HepG2 (cell line): Measurements from ENCODE around the gene FSIP1. TPM values are rescaled to one million over a fixed set of nuclear protein-coding genes. Genes with fewer than 3 reads are reported as not detected.

Source experiments
- CBX1 ChIP-seq: IDR thresholded peaks from one replicate; pipeline ENCODE4 v1.6.1; 2016; ENCODE audit warnings: antibody characterized with exemption, low read depth
- DRAP1 ChIP-seq: IDR thresholded peaks from 2 replicates; pipeline ENCODE4 v1.6.1; 2016; ENCODE audit warnings: missing genetic modification reagents, missing compliant biosample characterization
- GRHL1 ChIP-seq: sonication (generic); formaldehyde crosslinking; conservative IDR thresholded peaks from 2 replicates; pipeline ENCODE4 v1.8.0; 2022; ENCODE audit warnings: missing genetic modification reagents
- ISL2 ChIP-seq: sonication (generic); formaldehyde crosslinking; IDR thresholded peaks from 2 replicates; pipeline ENCODE4 v1.5.0; 2020; ENCODE audit warnings: missing genetic modification reagents
- KDM1A ChIP-seq: IDR thresholded peaks from 2 replicates; pipeline ENCODE4 v1.6.1; 2016; ENCODE audit warnings: missing compliant biosample characterization
- KDM5B ChIP-seq: sonication (generic); formaldehyde crosslinking; IDR thresholded peaks from 2 replicates; pipeline ENCODE4 v1.4.0; 2020; ENCODE audit warnings: missing genetic modification reagents, mild to moderate bottlenecking, borderline replicate concordance
- NFKB2 ChIP-seq: sonication (generic); formaldehyde crosslinking; IDR thresholded peaks from 2 replicates; pipeline ENCODE4 v1.4.0; 2020; ENCODE audit warnings: missing genetic modification reagents, borderline replicate concordance
- POLR2G ChIP-seq: fragments of 200-400 bp; formaldehyde crosslinking; IDR thresholded peaks from 2 replicates; pipeline ENCODE4 v1.6.1; 2018; ENCODE audit warnings: mild to moderate bottlenecking, low read depth, low read length, moderate library complexity
- PRPF4 ChIP-seq: fragments of 200-400 bp; formaldehyde crosslinking; IDR thresholded peaks from 2 replicates; pipeline ENCODE4 v1.6.1; 2016; ENCODE audit warnings: low read length, low read depth; ENCODE audit not compliant: poor library complexity, severe bottlenecking
- SALL1 ChIP-seq: sonication (generic); formaldehyde crosslinking; IDR thresholded peaks from 2 replicates; pipeline ENCODE4 v1.8.0; 2022; ENCODE audit warnings: mild to moderate bottlenecking, missing genetic modification reagents
- SAP130 ChIP-seq: IDR thresholded peaks from 2 replicates; pipeline ENCODE4 v1.6.1; 2016; ENCODE audit warnings: low read depth
- SP1 ChIP-seq, 2 experiments: fragments of 450-650 bp in 1 of 2; sonication (generic) in 1 of 2; formaldehyde crosslinking in 1 of 2; IDR thresholded peaks; 2 replicates each; pipeline versions ENCODE4 v1.4.0 to v1.6.1; 2016 to 2020; ENCODE audit warnings: missing genetic modification reagents in 1 of 2
- SP140L ChIP-seq: sonication (generic); formaldehyde crosslinking; IDR thresholded peaks from 2 replicates; pipeline ENCODE4 v1.4.0; 2020; ENCODE audit warnings: missing genetic modification reagents, borderline replicate concordance
- SUZ12 ChIP-seq: fragments of 150-350 bp; IDR thresholded peaks from 2 replicates; pipeline ENCODE4 v1.6.1; 2014; ENCODE audit warnings: low read depth, low read length
- TMF1 ChIP-seq: sonication (generic); formaldehyde crosslinking; IDR thresholded peaks from 2 replicates; pipeline ENCODE4 v1.8.1; 2022; ENCODE audit warnings: low read depth, missing genetic modification reagents
- YEATS4 ChIP-seq: sonication (generic); formaldehyde crosslinking; IDR thresholded peaks from 2 replicates; pipeline ENCODE4 v1.4.0; 2020; ENCODE audit warnings: missing genetic modification reagents, borderline replicate concordance
- ZFP36L2 ChIP-seq: sonication (generic); formaldehyde crosslinking; IDR thresholded peaks from 2 replicates; pipeline ENCODE4 v1.4.0; 2020; ENCODE audit warnings: missing genetic modification reagents
- ZFP37 ChIP-seq: sonication (generic); formaldehyde crosslinking; IDR thresholded peaks from 2 replicates; pipeline ENCODE4 v1.4.0; 2020; ENCODE audit warnings: missing genetic modification reagents, borderline replicate concordance
- ZFX ChIP-seq: sonication (generic); formaldehyde crosslinking; IDR thresholded peaks from 2 replicates; pipeline ENCODE4 v1.4.0; 2020; ENCODE audit warnings: mild to moderate bottlenecking, low read depth, missing genetic modification reagents, moderate library complexity
- ZNF142 ChIP-seq: sonication (generic); formaldehyde crosslinking; IDR thresholded peaks from 2 replicates; pipeline ENCODE4 v1.4.0; 2020; ENCODE audit warnings: missing genetic modification reagents
- ZNF180 ChIP-seq: sonication (generic); formaldehyde crosslinking; IDR thresholded peaks from 2 replicates; pipeline ENCODE4 v1.4.0; 2020; ENCODE audit warnings: low read depth, missing genetic modification reagents, borderline replicate concordance
- ZNF333 ChIP-seq: sonication (generic); formaldehyde crosslinking; IDR thresholded peaks from 2 replicates; pipeline ENCODE4 v1.4.0; 2020; ENCODE audit warnings: mild to moderate bottlenecking, missing genetic modification reagents, borderline replicate concordance
- ZSCAN31 ChIP-seq: sonication (generic); formaldehyde crosslinking; IDR thresholded peaks from 2 replicates; pipeline ENCODE4 v1.5.0; 2020; ENCODE audit warnings: low read depth, mild to moderate bottlenecking, missing genetic modification reagents
- polyA plus RNA-seq, 8 experiments: library from polyadenylated mRNA; depleted of rRNA in 3 of 8; stranded (reverse) in 7 of 8; unstranded in 1 of 8; fragments of >200 nt; fragmentation: Illumina TruSeq in 4 of 8; extraction: Trizol in 4 of 8; gene quantifications; 2 replicates each; pipeline versions ENCODE4 v1.2.1 to v1.2.3, GENCODE V29; 2011 to 2016; ENCODE audit warnings: low read depth in 4 of 8, missing spikeins in 1 of 8, mixed read lengths in 1 of 8; ENCODE audit not compliant: insufficient read depth in 1 of 8
- total RNA-seq, 5 experiments: library from RNA; depleted of rRNA; stranded (reverse); fragments of >200 nt; fragmentation: Illumina TruSeq; extraction: Trizol; gene quantifications; 2 replicates each; pipeline ENCODE4 v1.2.3, GENCODE V29; 2016; ENCODE audit warnings: low read depth in 1 of 5

The FSIP1 gene
- total and polyA plus RNA-seq, 2 of the 13 experiments (the other 11 are each of a cell fraction or from before 2014, with no cell fraction given) = 0.18 TPM; not detected in 1

- TF ChIP-seq ZSCAN31 (CRISPR knock-in tag) (peak; percentile 89), DRAP1 (CRISPR knock-in tag) (peak; percentile 99), ZFX (CRISPR knock-in tag) (peak; percentile 33; the same call in 1 of the 2 replicates), SAP130 (CRISPR knock-in tag) (peak; percentile 61), SALL1 (peak; percentile 53), POLR2G (peak; percentile 97), ZNF180 (CRISPR knock-in tag) (no peak), GRHL1 (CRISPR knock-in tag) (no peak), ZFP37 (CRISPR knock-in tag) (0 out of 2 replicates have a peak, but pooled peaks have one; percentile 46), TMF1 (CRISPR knock-in tag) (no peak), SUZ12 (no peak), SP1 (IDR thresholded peaks at IDR 0.05) (no peak), SP1 (CRISPR knock-in tag; IDR thresholded peaks at IDR 0.05) (no peak), ZNF333 (CRISPR knock-in tag) (no peak), CBX1 (peak; percentile 71), KDM5B (CRISPR knock-in tag) (no peak), YEATS4 (CRISPR knock-in tag) (peak; percentile 17; the same call in 1 of the 2 replicates), KDM1A (no peak), NFKB2 (CRISPR knock-in tag) (peak; percentile 29; the same call in 1 of the 2 replicates), PRPF4 (no peak), ZNF142 (peak; percentile 82; the same call in 1 of the 2 replicates), SP140L (CRISPR knock-in tag) (peak; percentile 7; the same call in 1 of the 2 replicates), ISL2 (CRISPR knock-in tag) (peak; percentile 19; the same call in 1 of the 2 replicates), ZFP36L2 (CRISPR knock-in tag) (no peak)
Observed at GRCh38 chr15:39580485-39581241, 202.0 kb downstream of the FSIP1 start, which contains the start of gene THBS1 (continued).
